ENCODE measurements around the gene TMEM132E. TPM values are rescaled to one million over a fixed set of nuclear protein-coding genes. Genes with fewer than 3 reads are reported as not detected.

Gene TMEM132E
- total RNA-seq, 2 experiments from 2014 or later = 0.06 TPM; not detected in 1

- Mint-ChIP-seq H3K27ac (no peak overlapping the region), H3K27me3 (peaks cover 49% of the 10 kb centered on the region), H3K36me3 (no peaks in the 10 kb centered on the region), H3K9me3 (no peaks in the 10 kb centered on the region), H3K4me1 (no peaks in the 10 kb centered on the region), H3K4me3 (no peak overlapping the region)
- no peak for DNase-seq
These were observed 49.5 kb downstream of the TMEM132E start for GRCh38 chr17:34628879-34629278.

- Mint-ChIP-seq H3K27ac (no peak overlapping the region), H3K9me3 (no peaks in the 10 kb centered on the region), H3K27me3 (peaks cover 15% of the 10 kb centered on the region), H3K4me3 (no peak overlapping the region), H3K4me1 (peaks cover 3% of the 10 kb centered on the region), H3K36me3 (no peaks in the 10 kb centered on the region)
- DNase-seq = no peak
These were observed 54.0 kb downstream of the TMEM132E start for GRCh38 chr17:34633351-34633750.

- Mint-ChIP-seq H3K4me1 (peaks cover 6% of the 10 kb centered on the region), H3K36me3 (no peaks in the 10 kb centered on the region), H3K27me3 (peaks cover 13% of the 10 kb centered on the region), H3K27ac (no peak overlapping the region), H3K4me3 (no peak overlapping the region), H3K9me3 (no peaks in the 10 kb centered on the region)
- DNase-seq = no peak
These were observed 54.4 kb downstream of the TMEM132E start for GRCh38 chr17:34633760-34634159.

GRCh38 chr17:34634551-34635160 is 55.3 kb downstream of the TMEM132E start:
- Mint-ChIP-seq H3K4me3 (no peak overlapping the region), H3K4me1 (peaks cover 7% of the 10 kb centered on the region), H3K27ac (no peak overlapping the region), H3K36me3 (no peaks in the 10 kb centered on the region), H3K27me3 (peaks cover 7% of the 10 kb centered on the region), H3K9me3 (no peaks in the 10 kb centered on the region)
- DNase-seq = no peak

- Mint-ChIP-seq H3K4me1 (peaks cover 7% of the 10 kb centered on the region), H3K36me3 (no peaks in the 10 kb centered on the region), H3K27ac (no peak overlapping the region), H3K4me3 (no peak overlapping the region), H3K9me3 (no peaks in the 10 kb centered on the region), H3K27me3 (peaks cover 7% of the 10 kb centered on the region)
- no peak for DNase-seq
These were observed 56.5 kb downstream of the TMEM132E start for GRCh38 chr17:34635876-34636275.

GRCh38 chr17:34637041-34637547 is 57.7 kb downstream of the TMEM132E start:
- Mint-ChIP-seq H3K27ac (no peak overlapping the region), H3K4me3 (peak overlapping the region; percentile 48), H3K27me3 (peaks cover 2% of the 10 kb centered on the region), H3K9me3 (no peaks in the 10 kb centered on the region), H3K36me3 (no peaks in the 10 kb centered on the region), H3K4me1 (peaks cover 7% of the 10 kb centered on the region)
- DNase-seq = no peak

- peaks cover 5% of the 10 kb centered on the region for H3K27me3 Mint-ChIP-seq
- peak; percentile 83 for DNase-seq
- peak overlapping the region; percentile 62 for H3K4me3 Mint-ChIP-seq
- H3K27ac Mint-ChIP-seq = no peak overlapping the region
- H3K36me3 Mint-ChIP-seq = no peaks in the 10 kb centered on the region
- H3K9me3 Mint-ChIP-seq = no peaks in the 10 kb centered on the region
- H3K4me1 Mint-ChIP-seq = peaks cover 7% of the 10 kb centered on the region
These were observed 58.5 kb downstream of the TMEM132E start for GRCh38 chr17:34637548-34638525.

GRCh38 chr17:34638526-34639260 is 59.3 kb downstream of the TMEM132E start:
- H3K9me3 Mint-ChIP-seq = no peaks in the 10 kb centered on the region
- no peak overlapping the region for H3K27ac Mint-ChIP-seq
- no peak for DNase-seq
- no peaks in the 10 kb centered on the region for H3K36me3 Mint-ChIP-seq
- no peak overlapping the region for H3K4me3 Mint-ChIP-seq
- H3K4me1 Mint-ChIP-seq = peaks cover 7% of the 10 kb centered on the region
- peaks cover 5% of the 10 kb centered on the region for H3K27me3 Mint-ChIP-seq

GRCh38 chr17:34639706-34640425 is 60.5 kb downstream of the TMEM132E start:
- DNase-seq = no peak
- H3K4me1 Mint-ChIP-seq = peaks cover 7% of the 10 kb centered on the region
- no peaks in the 10 kb centered on the region for H3K9me3 Mint-ChIP-seq
- no peaks in the 10 kb centered on the region for H3K36me3 Mint-ChIP-seq
- peaks cover 11% of the 10 kb centered on the region for H3K27me3 Mint-ChIP-seq
- H3K4me3 Mint-ChIP-seq = no peak overlapping the region
- H3K27ac Mint-ChIP-seq = no peak overlapping the region

- Mint-ChIP-seq H3K27ac (no peak overlapping the region), H3K9me3 (no peaks in the 10 kb centered on the region), H3K4me3 (no peak overlapping the region), H3K4me1 (peaks cover 7% of the 10 kb centered on the region), H3K36me3 (no peaks in the 10 kb centered on the region), H3K27me3 (peaks cover 11% of the 10 kb centered on the region)
- no peak for DNase-seq
These were observed 62.0 kb downstream of the TMEM132E start for GRCh38 chr17:34641368-34641767.

GRCh38 chr17:34644941-34645550 is 65.7 kb downstream of the TMEM132E start:
- Mint-ChIP-seq H3K4me3 (no peak overlapping the region), H3K4me1 (no peaks in the 10 kb centered on the region), H3K27me3 (peaks cover 11% of the 10 kb centered on the region), H3K36me3 (no peaks in the 10 kb centered on the region), H3K27ac (no peak overlapping the region), H3K9me3 (no peaks in the 10 kb centered on the region)
- no peak for DNase-seq

- Mint-ChIP-seq H3K27ac (no peak overlapping the region), H3K9me3 (no peaks in the 10 kb centered on the region), H3K27me3 (peaks cover 11% of the 10 kb centered on the region), H3K36me3 (no peaks in the 10 kb centered on the region), H3K4me3 (no peak overlapping the region), H3K4me1 (no peaks in the 10 kb centered on the region)
- DNase-seq = no peak
These were observed 66.2 kb downstream of the TMEM132E start for GRCh38 chr17:34645594-34645993.

GRCh38 chr17:34647511-34647910 is 68.1 kb downstream of the TMEM132E start:
- H3K27ac Mint-ChIP-seq = no peak overlapping the region
- no peaks in the 10 kb centered on the region for H3K9me3 Mint-ChIP-seq
- no peaks in the 10 kb centered on the region for H3K36me3 Mint-ChIP-seq
- no peak overlapping the region for H3K4me3 Mint-ChIP-seq
- no peaks in the 10 kb centered on the region for H3K4me1 Mint-ChIP-seq
- no peak for DNase-seq
- peaks cover 20% of the 10 kb centered on the region for H3K27me3 Mint-ChIP-seq

Data from activated naive CD8-positive, alpha-beta T cell treated with anti-CD3 and anti-CD28 coated beads for 36 hours (primary cell).